Measurements from ENCODE around the gene MAML2. TPM values are rescaled to one million over a fixed set of nuclear protein-coding genes. Genes with fewer than 3 reads are reported as not detected.

Gene MAML2
- total RNA-seq, 1 experiment from 2014 or later = 28.3 TPM

DNA sequence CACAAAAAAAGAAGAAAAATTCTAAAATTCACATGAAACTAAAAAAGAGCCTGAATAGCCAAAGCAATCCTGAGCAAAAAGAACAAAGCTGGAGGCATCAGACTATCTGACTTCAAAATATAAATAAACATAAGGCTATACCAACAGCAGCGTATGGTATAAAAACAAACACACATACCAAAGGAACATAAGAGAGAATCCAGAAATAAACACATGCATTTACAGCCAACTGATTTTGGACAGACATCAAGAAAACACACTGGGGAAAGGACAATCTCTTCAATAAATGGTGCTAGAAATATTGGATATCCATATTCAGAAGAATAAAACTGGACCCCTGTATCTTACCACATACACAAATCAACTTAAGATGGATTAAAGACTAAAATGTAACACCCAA lies 416.3 kb downstream of the MAML2 start:
- H3K4me3 ChIP-seq = no peak overlapping the region
- DNase-seq = no peak
- H3K4me2 ChIP-seq = no peak overlapping the region
- POLR2A ChIA-PET (ENCODE audit: unreplicated experiment) = no interaction called here
- intact Hi-C loops (cut with micrococcal nuclease; ENCODE audit: unreplicated experiment) = loop anchor here (10.0 kb wide), 1 partner anchor 318 kb away; no protein-coding TSS in a partner anchor
- H3F3A ChIP-seq (ENCODE audit: insufficient read depth, low read depth) = peaks cover 32% of the 10 kb centered on the region
- BruUV-seq (replicated peaks) = no TSS peak
- H3K4me1 ChIP-seq (replicated peaks; ENCODE audit: insufficient read depth) = peaks cover 25% of the 10 kb centered on the region
- H3K36me3 ChIP-seq (ENCODE audit: low read depth) = 0 out of 2 replicates have a peak, but pooled peaks cover 5% of the 10 kb centered on the region
- CTCF ChIA-PET = no interaction called here
- no peak overlapping the region for H2AFZ ChIP-seq
- no peak for TF ChIP-seq EZH2 (IDR thresholded peaks at IDR 0.05; ENCODE audit: low read depth)
- TF ChIP-seq, protein P1, sequence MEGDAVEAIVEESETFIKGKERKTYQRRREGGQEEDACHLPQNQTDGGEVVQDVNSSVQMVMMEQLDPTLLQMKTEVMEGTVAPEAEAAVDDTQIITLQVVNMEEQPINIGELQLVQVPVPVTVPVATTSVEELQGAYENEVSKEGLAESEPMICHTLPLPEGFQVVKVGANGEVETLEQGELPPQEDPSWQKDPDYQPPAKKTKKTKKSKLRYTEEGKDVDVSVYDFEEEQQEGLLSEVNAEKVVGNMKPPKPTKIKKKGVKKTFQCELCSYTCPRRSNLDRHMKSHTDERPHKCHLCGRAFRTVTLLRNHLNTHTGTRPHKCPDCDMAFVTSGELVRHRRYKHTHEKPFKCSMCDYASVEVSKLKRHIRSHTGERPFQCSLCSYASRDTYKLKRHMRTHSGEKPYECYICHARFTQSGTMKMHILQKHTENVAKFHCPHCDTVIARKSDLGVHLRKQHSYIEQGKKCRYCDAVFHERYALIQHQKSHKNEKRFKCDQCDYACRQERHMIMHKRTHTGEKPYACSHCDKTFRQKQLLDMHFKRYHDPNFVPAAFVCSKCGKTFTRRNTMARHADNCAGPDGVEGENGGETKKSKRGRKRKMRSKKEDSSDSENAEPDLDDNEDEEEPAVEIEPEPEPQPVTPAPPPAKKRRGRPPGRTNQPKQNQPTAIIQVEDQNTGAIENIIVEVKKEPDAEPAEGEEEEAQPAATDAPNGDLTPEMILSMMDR (conservative IDR thresholded peaks at IDR 0.05) = no peak
- H3K79me2 ChIP-seq (ENCODE audit: low read depth) = peaks cover 26% of the 10 kb centered on the region
- H3K27ac ChIP-seq = no peak overlapping the region
- no peaks in the 10 kb centered on the region for H3K27me3 ChIP-seq (ENCODE audit: insufficient read depth, low read depth)
- H3K9me3 ChIP-seq (ENCODE audit: insufficient read depth, low read depth) = peaks cover 7% of the 10 kb centered on the region
- no peaks in the 10 kb centered on the region for H4K20me1 ChIP-seq (ENCODE audit: insufficient read depth)
- H3K9me2 ChIP-seq (ENCODE audit: insufficient read depth) = no peaks in the 10 kb centered on the region

Small RNA genes within 50 kb of the gene (microRNA-seq; reads per million reads assigned to microRNA genes)
- not detected for gene MIR1260B (ENCODE audit: borderline number of aligned reads, borderline replicate concordance)

Other genes with a start within 250 kb of the MAML2 start
- 18.6 and 19.9 TPM in 2 replicates for gene CCDC82, start 46.7 kb upstream of the MAML2 start, total RNA-seq (2021)
- gene JRKL, start 46.8 kb upstream of the MAML2 start, total RNA-seq (2021) = 12.4 and 13.5 TPM in 2 replicates

All from PC-9 (cell line).